GM18867 (cell line): ENCODE data around the gene GMCL1.
A peak's percentile ranks its signal among the peaks of the same experiment; 100 is the strongest.

Experiments used
- ATAC-seq: cut with Tn5 transposase; IDR thresholded peaks from one replicate; pipeline ENCODE4 v1.9.1; 2021; ENCODE audit warnings: mild to moderate bottlenecking, moderate library complexity; ENCODE audit not compliant: unreplicated experiment

Gene GMCL1

GRCh38 chr2:69829256-69830044 is at the start of gene GMCL1:
Gene GMCL1, plus strand, starts transcription at chr2:69829660. Its CDS starts 233 bp downstream, at chr2:69829893.
- ATAC-seq: peak; percentile 83

DNA sequence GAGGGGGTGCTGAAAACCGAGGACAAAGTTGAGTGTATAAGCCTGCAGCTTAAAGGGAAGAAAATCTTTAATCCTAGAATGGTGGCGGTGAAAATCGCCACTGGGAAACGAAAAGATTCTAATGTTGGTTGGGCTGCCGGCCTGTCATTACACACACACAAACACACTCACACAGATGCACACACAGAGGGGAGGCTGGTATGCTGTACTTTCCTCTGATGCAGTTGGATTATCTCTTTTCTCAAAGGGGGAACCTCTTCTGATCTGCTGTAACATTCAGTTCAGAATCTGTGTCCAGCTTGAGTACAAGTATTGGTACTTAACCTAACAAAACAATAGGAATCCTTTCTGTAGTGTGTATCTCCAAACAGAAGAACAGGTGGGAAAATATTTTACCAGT is 48.5 kb upstream of the GMCL1 start:
- no peak for ATAC-seq

DNA sequence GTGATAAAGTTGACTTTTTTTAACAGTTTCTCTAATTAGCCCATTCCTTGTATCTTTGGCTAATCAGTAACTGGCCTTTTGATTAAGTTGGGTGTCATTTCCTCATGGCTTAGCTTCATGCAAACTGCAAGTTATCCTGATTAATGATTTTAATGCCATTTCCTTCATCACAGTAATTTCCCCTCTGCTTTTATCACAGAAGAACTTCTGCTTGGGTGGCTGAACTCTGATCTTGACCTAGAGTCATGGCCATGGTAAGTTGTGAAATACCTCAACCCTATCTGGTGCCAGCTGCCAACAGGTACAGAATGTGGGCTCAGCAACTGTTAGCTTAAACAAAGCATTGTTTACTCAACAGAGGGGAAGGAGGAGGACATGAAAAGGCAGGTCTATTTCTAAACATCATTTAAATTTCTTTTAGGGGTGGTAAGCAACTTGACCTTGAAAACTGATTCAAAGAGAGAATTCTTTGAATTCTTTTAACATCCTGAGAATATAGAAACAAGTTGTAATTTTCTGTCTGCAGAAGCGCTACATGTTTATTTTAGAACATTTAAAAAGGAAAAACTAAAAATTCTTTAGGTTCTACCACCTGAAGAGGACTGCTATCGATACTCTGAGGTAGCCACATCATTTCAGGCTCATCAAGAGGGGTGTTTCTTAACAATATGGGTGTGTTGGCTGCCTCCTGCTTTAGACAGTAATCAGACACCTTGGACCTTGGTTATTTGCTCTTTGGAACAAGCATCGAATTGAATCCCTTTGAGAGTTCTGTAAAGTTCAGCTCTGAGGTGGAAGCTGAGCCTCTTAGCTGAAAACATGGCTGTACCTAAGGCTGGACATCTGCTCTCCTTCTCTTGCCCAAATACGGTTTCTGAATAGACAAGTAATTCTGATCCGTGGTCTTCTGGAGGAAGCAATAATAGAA is 47.9 kb upstream of the GMCL1 start:
- no peak for ATAC-seq

- ATAC-seq: no peak
Observed at GRCh38 chr2:69784228-69784627, 45.2 kb upstream of the GMCL1 start.

DNA sequence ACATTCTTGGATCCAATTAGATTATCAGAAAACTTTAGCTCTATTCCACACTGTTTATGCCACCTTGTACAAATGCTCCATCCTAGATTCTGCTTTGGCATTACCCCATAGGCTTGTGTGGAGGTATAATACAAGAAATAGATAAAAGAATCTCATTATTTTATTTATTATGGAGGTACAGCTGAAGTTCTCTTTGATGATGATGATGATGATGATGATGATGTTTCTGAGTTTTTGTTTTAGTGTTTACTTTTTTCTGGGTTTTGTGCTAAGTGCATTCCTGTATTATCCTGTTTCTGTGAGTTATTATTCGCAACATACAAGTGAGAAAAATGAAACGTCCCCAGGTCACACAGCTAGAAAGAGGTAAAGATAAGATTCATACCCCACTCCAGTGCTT is 44.1 kb upstream of the GMCL1 start:
- ATAC-seq: no peak

- ATAC-seq: no peak
Observed at GRCh38 chr2:69786052-69786560, 43.4 kb upstream of the GMCL1 start.

- ATAC-seq: peak; percentile 65
Observed at GRCh38 chr2:69789175-69789721, 40.2 kb upstream of the GMCL1 start.

DNA sequence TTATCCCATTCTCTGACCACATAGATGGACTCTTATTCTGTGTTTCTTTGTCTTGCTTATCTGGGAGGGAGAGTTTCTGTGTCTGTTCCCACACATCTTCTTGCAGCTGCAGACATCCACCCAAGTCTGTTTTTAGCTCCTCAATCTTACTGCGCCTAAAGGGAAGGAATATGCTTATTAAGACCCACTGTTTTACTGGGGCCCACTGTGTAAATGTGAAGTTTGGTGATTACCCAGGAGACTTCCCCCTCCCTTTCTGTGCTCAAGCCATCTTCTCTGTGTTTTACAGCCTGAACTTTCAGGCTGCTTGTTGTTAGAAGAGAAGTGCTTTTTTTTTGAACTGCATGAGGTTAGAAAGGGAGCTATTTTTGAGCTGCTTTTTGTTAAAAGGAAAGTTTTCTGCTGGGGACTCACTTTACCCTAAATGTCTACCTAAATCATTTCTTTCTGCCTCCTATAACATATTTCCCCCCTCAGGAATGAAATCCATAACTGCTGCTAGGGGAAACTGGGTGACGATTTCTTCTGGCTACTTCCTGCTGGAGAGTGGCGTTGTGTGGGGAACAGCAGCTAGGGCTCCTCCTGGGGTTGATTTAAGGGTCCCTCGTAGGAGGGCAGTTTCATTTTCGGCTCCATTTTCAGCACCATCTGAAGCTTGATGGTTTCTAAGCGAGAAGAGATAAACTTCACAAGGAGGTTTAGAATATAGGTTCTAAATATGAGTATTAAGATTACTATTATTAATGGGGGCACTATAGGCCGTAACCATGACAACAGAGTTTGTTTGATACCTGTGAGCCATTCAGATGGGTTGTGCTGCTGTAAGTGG is 39.5 kb upstream of the GMCL1 start:
- peak; percentile 56 for ATAC-seq

DNA sequence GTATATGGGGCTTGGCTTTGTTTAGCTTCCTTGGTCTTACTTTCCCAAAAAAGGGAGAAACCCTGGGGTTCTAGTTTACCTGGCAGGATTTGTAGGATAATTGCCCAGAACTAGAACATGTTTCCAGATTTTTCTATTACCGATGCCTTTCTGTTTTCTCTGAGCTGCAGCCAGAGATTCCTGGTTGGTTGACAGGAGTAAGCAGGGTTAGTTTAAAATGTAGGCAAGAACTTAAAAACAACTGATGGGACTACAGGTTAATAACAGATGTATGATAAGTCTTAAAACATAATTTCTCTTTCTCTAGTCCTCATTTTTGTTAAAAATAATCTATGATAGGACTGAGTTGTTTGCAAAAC is 38.9 kb upstream of the GMCL1 start:
- no peak for ATAC-seq

- no peak for ATAC-seq
Observed at GRCh38 chr2:69791045-69791444, 38.4 kb upstream of the GMCL1 start.

DNA sequence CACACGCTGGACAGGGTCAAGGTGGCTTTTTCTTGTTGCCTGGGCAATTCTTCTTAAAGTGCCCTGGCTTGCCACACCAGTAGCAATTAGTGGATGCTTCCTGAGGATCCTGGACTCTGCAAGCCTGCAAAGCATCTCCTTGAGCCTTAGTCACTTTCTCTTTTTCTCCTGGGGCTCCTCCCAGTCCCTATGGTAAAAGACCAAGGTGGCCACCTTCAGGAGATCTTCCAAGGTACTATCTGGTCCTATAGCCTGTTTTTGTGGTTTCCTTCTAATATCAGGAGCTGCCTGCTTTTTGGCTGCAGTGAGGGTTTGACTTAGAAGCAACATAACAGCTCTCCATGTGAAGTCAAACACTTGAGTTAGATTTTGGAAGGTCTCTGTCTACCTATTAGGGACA is 33.3 kb upstream of the GMCL1 start:
- ATAC-seq: no peak

DNA sequence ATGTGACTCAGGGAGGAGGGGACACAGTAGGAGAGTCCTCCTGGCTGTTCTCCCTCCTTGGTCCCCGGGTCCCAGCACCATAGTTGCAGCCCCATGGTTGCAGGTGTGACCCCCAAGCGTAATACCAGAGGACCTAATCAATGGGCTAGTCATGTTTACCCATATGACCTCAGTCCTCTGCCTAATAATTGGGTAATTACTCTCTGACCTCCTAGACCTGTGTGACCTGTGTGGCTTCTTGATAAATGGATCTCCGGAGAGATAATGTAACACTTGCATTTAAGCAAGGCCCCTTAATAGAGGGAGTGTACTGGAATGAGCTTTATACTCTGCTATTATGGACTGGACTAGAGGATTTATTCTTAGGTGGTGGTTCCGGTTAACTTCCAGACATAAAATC is 32.2 kb upstream of the GMCL1 start:
- no peak for ATAC-seq

- no peak for ATAC-seq
Observed at GRCh38 chr2:69797836-69798289, 31.6 kb upstream of the GMCL1 start.

GRCh38 chr2:69798290-69798908 is 31.1 kb upstream of the GMCL1 start:
- ATAC-seq: peak; percentile 26

GRCh38 chr2:69798909-69799526 is 30.4 kb upstream of the GMCL1 start:
- ATAC-seq: peak; percentile 60

DNA sequence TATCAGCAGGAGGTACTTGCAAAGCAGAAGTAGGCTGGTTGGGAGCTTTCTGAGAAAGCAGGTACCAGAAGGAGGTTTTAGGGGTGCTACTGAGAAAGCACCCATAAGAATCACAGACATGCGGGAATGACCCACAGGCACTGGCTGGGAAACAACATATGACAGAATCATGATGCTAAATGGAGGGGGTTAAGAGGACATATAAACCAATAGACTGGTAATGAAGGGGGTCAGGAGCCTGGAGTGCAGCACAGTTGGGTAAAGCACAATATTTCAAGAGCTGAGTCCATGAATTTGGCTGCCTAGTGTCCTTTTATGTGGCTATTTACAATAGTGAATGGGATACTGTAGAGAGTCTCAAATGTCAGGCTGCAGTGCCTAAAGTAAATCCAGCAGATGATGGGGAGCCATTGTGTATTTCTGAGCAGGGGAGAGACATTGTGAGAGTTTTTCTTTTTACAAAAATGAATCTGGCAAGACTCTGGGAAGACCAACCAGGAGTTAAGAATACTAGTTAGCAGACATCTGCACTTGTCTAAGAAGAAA is 27.6 kb upstream of the GMCL1 start:
- ATAC-seq: no peak

DNA sequence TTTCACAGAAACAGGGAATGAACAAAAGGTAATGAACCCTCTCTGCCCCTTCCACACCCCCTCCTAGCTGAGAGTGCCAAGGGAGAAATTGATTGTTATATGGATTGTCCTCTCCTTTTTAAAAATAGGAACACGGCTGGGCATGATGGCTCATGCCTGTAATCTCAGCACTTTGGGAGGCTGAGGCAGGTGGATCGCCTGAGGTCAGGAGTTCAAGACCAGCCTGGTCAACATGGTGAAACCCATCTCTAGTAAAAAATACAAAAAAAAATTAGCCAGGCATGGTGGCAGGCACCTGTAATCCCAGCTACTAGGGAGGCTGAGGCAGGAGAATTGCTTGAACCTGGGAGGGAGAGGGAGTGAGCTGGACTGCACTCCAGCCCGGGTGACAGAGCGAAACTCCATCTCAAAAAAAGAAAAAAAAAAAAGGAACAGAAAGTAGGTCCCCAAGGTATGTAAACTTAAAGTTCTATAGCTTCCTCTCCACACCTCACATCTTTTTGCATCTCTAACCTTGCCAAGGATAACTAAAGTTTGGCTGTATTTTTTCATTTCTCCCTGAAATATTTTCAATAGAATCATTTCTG is 26.6 kb upstream of the GMCL1 start:
- peak; percentile 66 for ATAC-seq

GRCh38 chr2:69804416-69804815 is 25.0 kb upstream of the GMCL1 start:
- ATAC-seq: no peak

- no peak for ATAC-seq
Observed at GRCh38 chr2:69805887-69806286, 23.6 kb upstream of the GMCL1 start.
